ENCODE data around the gene CCDC73. TPM values are rescaled to one million over a fixed set of nuclear protein-coding genes. Genes with fewer than 3 reads are reported as not detected.

CCDC73 gene
- total RNA-seq, 1 experiment from 2014 or later = not detected

- Mint-ChIP-seq H3K4me3 (no peak overlapping the region), H3K27me3 (ENCODE audit: low read depth) (peaks cover 16% of the 10 kb centered on the region), H3K4me1 (no peaks in the 10 kb centered on the region), H3K36me3 (peaks cover 13% of the 10 kb centered on the region), H3K9me3 (peaks cover 32% of the 10 kb centered on the region), H3K27ac (no peak overlapping the region)
- ChIA-PET CTCF (no interaction called here), POLR2A (no interaction called here)
- TF ChIP-seq CREB1 (CRISPR knock-in tag; IDR thresholded peaks at IDR 0.05) = no peak
- TF ChIP-seq ERG (CRISPR knock-in tag; IDR thresholded peaks at IDR 0.05) = no peak
- no peak for TF ChIP-seq ZBTB43 (CRISPR knock-in tag; IDR thresholded peaks at IDR 0.05)
- no peak for TF ChIP-seq SMAD3 (CRISPR knock-in tag; IDR thresholded peaks at IDR 0.05; ENCODE audit: borderline replicate concordance)
- TF ChIP-seq, protein P1, sequence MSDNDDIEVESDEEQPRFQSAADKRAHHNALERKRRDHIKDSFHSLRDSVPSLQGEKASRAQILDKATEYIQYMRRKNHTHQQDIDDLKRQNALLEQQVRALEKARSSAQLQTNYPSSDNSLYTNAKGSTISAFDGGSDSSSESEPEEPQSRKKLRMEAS (CRISPR knock-in tag; IDR thresholded peaks at IDR 0.05) = no peak
- no peak for TF ChIP-seq NR3C1 (CRISPR knock-in tag; conservative IDR thresholded peaks at IDR 0.05; ENCODE audit: low read depth)
- TF ChIP-seq, protein P2, sequence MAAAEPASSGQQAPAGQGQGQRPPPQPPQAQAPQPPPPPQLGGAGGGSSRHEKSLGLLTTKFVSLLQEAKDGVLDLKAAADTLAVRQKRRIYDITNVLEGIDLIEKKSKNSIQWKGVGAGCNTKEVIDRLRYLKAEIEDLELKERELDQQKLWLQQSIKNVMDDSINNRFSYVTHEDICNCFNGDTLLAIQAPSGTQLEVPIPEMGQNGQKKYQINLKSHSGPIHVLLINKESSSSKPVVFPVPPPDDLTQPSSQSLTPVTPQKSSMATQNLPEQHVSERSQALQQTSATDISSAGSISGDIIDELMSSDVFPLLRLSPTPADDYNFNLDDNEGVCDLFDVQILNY (CRISPR knock-in tag; IDR thresholded peaks at IDR 0.05) = no peak
- TF ChIP-seq PREB (CRISPR knock-in tag; IDR thresholded peaks at IDR 0.05; ENCODE audit: borderline replicate concordance) = no peak
- no peak for TF ChIP-seq HMGA2 (CRISPR knock-in tag; IDR thresholded peaks at IDR 0.05)
- TF ChIP-seq ZNF232 (CRISPR knock-in tag; IDR thresholded peaks at IDR 0.05) = no peak
- TF ChIP-seq SOX15 (CRISPR knock-in tag; IDR thresholded peaks at IDR 0.05) = no peak
- no peak for TF ChIP-seq ATF1 (CRISPR knock-in tag; IDR thresholded peaks at IDR 0.05)
- TF ChIP-seq RELA (CRISPR knock-in tag; IDR thresholded peaks at IDR 0.05; ENCODE audit: borderline replicate concordance) = no peak
- no peak for TF ChIP-seq ZNF671 (CRISPR knock-in tag; IDR thresholded peaks at IDR 0.05)
- no peak for TF ChIP-seq SP1 (CRISPR knock-in tag; conservative IDR thresholded peaks at IDR 0.05)
- TF ChIP-seq ZNF423 (CRISPR knock-in tag; IDR thresholded peaks at IDR 0.05) = no peak
- TF ChIP-seq, protein P3, sequence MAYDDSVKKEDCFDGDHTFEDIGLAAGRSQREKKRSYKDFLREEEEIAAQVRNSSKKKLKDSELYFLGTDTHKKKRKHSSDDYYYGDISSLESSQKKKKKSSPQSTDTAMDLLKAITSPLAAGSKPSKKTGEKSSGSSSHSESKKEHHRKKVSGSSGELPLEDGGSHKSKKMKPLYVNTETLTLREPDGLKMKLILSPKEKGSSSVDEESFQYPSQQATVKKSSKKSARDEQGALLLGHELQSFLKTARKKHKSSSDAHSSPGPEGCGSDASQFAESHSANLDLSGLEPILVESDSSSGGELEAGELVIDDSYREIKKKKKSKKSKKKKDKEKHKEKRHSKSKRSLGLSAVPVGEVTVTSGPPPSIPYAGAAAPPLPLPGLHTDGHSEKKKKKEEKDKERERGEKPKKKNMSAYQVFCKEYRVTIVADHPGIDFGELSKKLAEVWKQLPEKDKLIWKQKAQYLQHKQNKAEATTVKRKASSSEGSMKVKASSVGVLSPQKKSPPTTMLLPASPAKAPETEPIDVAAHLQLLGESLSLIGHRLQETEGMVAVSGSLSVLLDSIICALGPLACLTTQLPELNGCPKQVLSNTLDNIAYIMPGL (CRISPR knock-in tag; IDR thresholded peaks at IDR 0.05) = no peak
- no peak for TF ChIP-seq ELF4 (CRISPR knock-in tag; IDR thresholded peaks at IDR 0.05; ENCODE audit: low read depth)
- TF ChIP-seq ZBTB21 (CRISPR knock-in tag; IDR thresholded peaks at IDR 0.05; ENCODE audit: borderline replicate concordance) = no peak
- ATAC-seq = no peak
- no peak for DNase-seq (ENCODE audit: low spot score)
These were observed 64.5 kb downstream of the CCDC73 start for GRCh38 chr11:32729976-32730375.

DNA sequence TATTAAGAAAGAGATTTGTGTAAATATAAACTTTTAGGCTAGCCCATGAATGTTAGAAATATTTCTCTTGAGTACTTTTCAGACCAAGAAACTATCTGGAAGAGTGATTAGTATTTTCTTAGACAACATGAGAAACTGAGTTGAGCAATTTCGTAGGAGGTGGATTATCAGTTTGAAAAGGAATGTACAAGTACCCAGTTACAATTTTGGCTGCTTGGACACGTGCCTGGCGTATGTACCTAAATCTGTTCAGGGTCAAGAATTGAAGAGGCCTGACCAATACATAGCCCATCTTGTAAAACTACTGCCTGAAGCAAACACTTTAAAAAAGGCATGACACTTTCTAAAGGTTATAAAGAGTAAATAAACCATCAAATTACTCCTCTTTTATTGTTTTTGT lies 71.1 kb downstream of the CCDC73 start:
- TF ChIP-seq GRHL2 (CRISPR knock-in tag; IDR thresholded peaks at IDR 0.05; ENCODE audit: insufficient replicate concordance, severe bottlenecking) = no peak
- no peak for TF ChIP-seq FOXJ3 (CRISPR knock-in tag; IDR thresholded peaks at IDR 0.05; ENCODE audit: borderline replicate concordance)
- TF ChIP-seq, protein P4, sequence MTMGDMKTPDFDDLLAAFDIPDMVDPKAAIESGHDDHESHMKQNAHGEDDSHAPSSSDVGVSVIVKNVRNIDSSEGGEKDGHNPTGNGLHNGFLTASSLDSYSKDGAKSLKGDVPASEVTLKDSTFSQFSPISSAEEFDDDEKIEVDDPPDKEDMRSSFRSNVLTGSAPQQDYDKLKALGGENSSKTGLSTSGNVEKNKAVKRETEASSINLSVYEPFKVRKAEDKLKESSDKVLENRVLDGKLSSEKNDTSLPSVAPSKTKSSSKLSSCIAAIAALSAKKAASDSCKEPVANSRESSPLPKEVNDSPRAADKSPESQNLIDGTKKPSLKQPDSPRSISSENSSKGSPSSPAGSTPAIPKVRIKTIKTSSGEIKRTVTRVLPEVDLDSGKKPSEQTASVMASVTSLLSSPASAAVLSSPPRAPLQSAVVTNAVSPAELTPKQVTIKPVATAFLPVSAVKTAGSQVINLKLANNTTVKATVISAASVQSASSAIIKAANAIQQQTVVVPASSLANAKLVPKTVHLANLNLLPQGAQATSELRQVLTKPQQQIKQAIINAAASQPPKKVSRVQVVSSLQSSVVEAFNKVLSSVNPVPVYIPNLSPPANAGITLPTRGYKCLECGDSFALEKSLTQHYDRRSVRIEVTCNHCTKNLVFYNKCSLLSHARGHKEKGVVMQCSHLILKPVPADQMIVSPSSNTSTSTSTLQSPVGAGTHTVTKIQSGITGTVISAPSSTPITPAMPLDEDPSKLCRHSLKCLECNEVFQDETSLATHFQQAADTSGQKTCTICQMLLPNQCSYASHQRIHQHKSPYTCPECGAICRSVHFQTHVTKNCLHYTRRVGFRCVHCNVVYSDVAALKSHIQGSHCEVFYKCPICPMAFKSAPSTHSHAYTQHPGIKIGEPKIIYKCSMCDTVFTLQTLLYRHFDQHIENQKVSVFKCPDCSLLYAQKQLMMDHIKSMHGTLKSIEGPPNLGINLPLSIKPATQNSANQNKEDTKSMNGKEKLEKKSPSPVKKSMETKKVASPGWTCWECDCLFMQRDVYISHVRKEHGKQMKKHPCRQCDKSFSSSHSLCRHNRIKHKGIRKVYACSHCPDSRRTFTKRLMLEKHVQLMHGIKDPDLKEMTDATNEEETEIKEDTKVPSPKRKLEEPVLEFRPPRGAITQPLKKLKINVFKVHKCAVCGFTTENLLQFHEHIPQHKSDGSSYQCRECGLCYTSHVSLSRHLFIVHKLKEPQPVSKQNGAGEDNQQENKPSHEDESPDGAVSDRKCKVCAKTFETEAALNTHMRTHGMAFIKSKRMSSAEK (CRISPR knock-in tag; IDR thresholded peaks at IDR 0.05; ENCODE audit: borderline replicate concordance) = no peak
- Mint-ChIP-seq H3K36me3 (no peaks in the 10 kb centered on the region), H3K9me3 (no peaks in the 10 kb centered on the region), H3K27me3 (ENCODE audit: low read depth) (no peaks in the 10 kb centered on the region), H3K27ac (no peak overlapping the region), H3K4me3 (no peak overlapping the region), H3K4me1 (peaks cover 6% of the 10 kb centered on the region)
- DNase-seq (ENCODE audit: low spot score) (no peak), ATAC-seq (no peak)
- ChIA-PET CTCF (no interaction called here), POLR2A (no interaction called here)
